GM19463 (cell line): ENCODE data around the gene LMO7.

Experiments used
- ATAC-seq: cut with Tn5 transposase; IDR thresholded peaks from one replicate; pipeline ENCODE4 v1.9.1; 2021; ENCODE audit warnings: mild to moderate bottlenecking, moderate library complexity; ENCODE audit not compliant: unreplicated experiment

Gene LMO7

DNA sequence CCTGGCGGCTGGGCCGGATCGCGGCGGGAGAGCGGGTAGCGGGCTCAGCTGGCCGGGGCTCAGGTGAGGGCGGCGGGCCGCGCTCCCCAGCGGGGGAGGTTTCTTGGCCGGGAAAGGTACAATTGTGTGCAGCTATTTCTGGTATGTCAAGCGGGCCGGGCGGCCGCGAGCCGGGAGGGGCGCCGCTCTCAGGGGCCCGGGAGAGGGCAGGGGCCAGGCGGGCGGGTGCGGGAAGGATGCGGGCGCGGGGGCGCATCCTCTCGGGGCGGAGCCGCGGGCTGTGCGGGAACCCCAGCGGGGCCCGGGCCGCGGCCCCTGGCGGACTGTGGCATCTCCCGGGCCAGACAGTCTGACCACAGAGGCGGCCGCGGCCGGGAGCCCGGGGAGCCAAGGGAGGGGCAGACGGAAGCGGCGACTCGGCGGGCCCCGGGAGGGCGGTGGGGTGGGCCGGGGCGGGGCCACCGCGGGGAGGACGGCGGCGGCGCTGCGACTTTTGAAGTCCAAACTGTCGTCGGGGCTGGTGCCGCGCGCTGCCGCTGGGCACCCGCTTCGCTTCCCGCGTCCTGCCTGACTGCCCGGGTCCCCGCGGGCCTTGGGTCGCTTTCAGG lies at the start of gene LMO7:
TSS of gene LMO7 (plus strand) at position 503 of the 608 bp plus-strand sequence. CDS start 328 bp downstream, outside the sequence.
- ATAC-seq: peak; percentile 59

GRCh38 chr13:75587679-75588078 lies 48.5 kb upstream of the LMO7 start:
- ATAC-seq: no peak

GRCh38 chr13:75596657-75597182 lies 39.4 kb upstream of the LMO7 start:
- ATAC-seq: no peak

DNA sequence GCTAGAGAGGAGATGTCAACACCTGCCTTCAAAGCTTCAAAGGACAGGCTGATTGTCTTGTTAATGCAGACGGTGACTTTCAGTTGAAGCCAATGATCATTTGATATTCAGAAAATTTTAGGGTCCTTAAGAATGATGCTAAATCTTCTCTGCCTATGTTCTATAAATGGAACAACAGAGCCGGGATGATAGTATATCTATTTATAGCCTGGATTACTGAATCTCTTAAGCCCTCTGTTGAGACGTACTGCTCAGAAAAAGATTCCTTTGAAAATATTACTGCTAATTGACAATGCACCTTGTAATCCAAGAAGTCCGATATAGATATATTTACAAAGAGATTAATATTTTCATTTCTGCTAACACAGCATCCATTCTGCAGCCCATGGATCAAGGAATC lies 35.8 kb upstream of the LMO7 start:
- ATAC-seq: no peak

GRCh38 chr13:75603038-75603437 lies 33.1 kb upstream of the LMO7 start:
- ATAC-seq: no peak

DNA sequence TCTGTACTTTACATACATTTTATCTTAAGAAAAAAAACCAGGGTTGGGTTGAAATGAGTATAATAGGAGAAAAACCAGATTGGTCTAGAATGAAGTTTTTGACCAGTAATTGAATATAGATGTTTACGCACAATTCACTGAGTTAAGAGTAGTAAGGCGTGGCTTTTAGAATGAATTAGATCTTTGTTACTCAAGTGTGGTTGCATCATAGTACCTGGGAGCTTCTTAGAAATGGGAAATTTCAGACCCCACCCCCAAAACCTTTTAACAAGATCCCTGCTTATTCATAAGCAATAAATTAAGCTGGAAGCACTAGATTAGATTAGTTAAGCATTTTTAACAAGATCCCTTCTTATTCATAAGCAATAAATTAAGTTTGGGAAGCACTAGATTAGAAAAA lies 28.7 kb upstream of the LMO7 start:
- ATAC-seq: no peak

DNA sequence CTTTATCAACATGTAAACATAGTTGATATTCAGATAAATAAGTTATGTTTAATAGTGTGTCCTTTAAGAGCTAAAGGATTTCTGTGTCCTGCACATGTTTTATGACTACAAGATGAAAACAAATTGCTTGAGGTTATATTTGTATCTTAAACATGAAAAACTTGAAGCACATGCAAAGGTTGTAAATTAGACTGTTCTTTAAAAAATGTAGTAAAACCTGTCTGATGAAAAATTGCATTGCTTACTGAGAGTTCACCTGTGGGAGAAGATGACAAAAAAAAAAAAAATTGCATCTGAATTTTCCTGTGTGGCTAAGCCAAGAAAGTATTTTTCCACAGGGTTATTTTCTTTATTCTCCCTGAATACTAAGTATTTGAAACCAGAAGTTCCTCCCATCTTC lies 25.7 kb upstream of the LMO7 start:
- no peak for ATAC-seq

DNA sequence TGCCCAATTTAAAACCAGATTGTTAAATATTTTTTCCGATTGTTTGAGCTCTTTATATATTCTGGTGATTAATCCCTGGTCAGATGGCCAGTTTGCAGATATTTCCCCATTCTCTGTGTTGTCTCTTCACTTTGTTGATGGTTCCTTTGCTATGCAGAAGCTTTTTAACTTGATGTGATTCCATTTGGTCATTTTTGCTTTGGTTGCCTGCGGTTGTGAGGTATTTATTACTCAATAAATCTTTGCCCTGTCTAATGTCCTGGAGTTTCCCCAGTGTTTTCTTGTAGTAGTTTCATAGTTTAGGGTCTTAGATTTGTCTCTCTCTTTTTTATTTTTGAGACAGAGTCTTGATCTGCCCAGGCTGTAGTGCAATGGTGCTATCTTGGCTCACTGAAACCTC lies 23.8 kb upstream of the LMO7 start:
- ATAC-seq: no peak

DNA sequence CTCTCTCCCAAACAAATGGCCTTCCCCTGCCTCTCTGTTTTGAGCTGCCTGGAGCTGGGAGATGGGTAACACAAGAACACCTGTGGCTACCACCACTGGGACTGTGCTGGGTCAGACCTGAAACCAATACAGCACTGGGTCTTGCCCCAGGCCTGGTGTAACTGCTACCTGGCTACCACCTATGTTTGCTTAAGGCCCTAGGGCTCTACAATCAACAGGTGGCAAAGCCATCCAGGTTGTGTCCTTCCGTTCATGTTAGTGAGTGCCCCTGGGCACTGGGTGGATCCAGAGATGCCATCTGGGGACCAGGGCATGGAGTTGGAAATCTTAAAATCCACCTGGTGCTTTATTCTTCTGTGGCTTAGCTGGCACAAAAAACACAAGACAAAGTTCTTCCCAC lies 18.9 kb upstream of the LMO7 start:
- no peak for ATAC-seq

GRCh38 chr13:75618308-75618707 lies 17.8 kb upstream of the LMO7 start:
- ATAC-seq: no peak

GRCh38 chr13:75620020-75620419 lies 16.1 kb upstream of the LMO7 start:
- ATAC-seq: no peak

DNA sequence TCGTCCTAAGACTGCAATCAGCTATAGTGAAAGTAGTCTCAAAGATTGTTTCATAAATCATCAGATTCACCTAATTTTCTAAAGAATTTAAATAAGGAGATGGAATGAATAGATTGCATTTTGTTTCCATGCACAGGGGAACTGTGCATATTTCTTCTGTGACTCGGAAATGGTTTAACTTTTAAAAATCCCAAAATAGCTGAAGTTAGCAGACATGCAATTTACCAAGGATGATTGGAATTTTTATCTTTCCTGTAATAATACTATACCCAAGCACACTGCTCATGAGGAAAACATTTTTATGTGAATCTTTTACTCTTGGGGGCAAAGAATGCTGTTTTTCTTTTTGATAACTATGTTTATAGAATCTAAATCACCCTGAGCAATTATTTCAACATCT lies 15.0 kb upstream of the LMO7 start:
- no peak for ATAC-seq

DNA sequence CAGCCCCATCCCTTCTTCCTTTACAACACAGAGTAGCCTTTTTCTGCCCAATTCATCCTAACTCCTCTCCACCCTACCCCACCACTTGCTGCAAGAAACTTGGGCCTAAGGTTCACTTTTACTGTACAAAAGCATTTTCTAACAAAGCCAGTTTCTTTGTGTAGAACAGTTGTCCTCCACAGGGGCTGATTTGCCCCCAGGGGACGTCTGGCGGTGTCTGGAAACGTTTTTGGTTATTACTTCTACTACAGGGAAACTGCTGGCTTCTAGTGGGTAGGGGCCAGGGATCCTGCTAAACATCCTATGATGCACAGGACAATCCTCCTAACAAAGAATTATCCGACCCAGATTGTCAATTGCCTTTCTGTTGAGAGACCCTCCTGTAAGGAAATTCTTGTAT lies 7.3 kb upstream of the LMO7 start:
- no peak for ATAC-seq

DNA sequence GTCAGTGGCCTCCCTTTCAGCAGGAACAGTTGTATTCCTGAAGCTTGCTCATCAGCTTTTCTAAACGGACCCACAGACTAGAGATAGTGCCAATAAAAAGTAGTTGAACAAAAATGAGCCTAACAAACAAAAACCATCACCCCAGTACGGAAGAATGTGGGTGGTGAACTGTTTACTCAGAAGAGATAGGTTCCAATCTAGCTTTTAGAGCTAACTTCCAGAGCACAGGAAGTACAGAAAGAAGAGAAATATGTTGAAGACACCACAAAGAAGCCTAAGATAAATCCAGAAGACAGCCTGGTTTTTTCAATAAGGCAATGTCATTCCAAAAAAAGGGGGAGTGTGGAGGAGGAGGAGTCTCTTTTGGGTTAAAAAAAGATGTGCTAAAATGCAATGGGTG lies 2.8 kb upstream of the LMO7 start:
- no peak for ATAC-seq

GRCh38 chr13:75635101-75635827 lies 866 bp upstream of the LMO7 start:
- ATAC-seq: peak; percentile 1

GRCh38 chr13:75636436-75637180 lies 478 bp downstream of the LMO7 start:
- peak; percentile 42 for ATAC-seq

DNA sequence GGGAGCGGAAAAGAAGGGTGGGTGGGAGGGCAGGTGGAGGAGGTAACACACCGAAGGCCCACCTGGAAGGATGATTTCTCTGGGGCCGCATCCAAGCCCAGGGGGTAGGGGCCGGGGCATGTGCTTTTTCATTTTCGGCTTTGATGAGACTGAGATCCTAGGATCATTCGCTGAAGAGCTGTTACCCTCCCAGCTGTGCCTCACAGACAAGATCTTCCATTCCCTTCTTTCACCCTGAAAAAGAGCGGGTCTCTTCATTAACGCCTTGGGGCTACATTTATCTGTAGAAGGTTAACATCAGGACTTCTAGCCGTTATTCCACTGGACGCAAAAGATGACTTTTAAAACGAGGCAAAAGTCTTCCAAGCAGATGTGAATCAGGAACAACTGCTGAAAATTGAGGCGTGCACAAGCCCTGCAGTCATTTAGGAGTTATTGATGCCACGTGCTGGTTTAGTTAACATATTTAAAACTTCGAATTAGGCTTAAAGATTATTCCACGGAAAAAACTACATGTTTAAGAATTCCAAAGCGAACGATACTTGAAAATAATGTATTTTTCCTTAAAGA lies 1.1 kb downstream of the LMO7 start:
- no peak for ATAC-seq

GRCh38 chr13:75639454-75639853 lies 3.3 kb downstream of the LMO7 start:
- no peak for ATAC-seq

DNA sequence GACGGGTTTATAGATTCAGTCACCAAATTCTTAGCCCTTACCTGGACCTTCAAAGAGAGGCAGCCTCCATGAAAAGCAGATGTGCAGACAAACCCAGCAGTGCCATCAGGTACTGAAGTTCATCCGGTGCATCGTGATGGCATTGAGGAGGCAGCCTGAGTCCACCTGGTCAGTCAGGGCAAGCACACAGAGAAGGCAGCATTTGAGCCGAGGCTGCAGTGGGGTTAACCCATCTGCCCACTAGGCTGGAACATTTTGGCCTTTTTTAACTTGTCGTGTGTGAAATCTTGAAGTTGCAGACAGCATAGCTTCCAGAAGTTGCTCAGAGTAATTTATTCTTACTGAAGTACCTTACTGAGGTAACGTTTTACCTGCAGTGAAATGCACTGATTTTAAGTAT lies 4.9 kb downstream of the LMO7 start:
- ATAC-seq: no peak

GRCh38 chr13:75643182-75643581 lies 7.1 kb downstream of the LMO7 start:
- no peak for ATAC-seq

DNA sequence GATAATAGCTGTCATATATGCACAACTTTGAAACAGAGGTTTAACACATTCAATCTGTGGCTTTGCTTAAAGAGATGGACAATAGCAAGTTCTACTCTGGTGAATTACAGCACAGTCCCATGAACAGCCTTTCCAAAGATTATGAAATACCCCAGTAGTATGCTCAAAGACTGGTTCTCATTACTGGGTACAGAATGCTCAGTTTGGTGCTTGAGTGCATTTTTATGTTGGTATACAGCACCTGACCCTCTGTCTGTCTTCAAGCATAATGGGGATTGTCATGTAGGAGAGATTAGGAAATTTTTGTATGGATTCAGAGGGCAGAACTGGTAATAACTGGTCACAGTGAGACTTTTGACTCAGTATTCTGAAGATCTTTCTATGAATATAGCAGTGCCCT lies 7.6 kb downstream of the LMO7 start:
- ATAC-seq: no peak

DNA sequence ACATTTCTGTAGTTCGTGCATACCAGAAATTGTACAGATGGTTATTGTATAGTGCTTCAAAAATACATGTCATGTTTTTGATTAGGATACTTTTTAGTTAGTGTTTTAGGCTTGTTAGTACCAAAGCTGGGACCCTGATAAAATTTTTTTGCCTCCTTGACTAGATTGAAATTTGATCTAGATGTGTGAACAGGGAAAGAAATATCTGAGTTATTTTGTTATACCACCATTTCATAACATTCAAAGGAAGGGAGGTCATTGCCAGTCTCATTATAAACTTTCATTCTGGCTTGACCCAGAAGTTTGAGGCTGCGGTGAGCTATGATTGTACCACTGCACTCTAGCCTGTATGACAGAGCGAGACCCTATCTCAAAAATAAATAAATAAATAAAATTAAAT lies 9.0 kb downstream of the LMO7 start:
- ATAC-seq: no peak
